Hepatocyte (in vitro differentiated cells): ENCODE results near the gene STK38L. TPM values are rescaled to one million over a fixed set of nuclear protein-coding genes. Genes with fewer than 3 reads are reported as not detected.

Source experiments
- DNase-seq: peaks from one replicate; pipeline ENCODE4 v3.0.0-alpha.2; 2016; ENCODE audit warnings: low spot score
- H2AFZ ChIP-seq: fragments of 200-600 bp; sonication (generic); 2 replicates; pipeline ENCODE4 v1.6.0; 2016; ENCODE audit warnings: antibody characterized with exemption, mild to moderate bottlenecking
- H3K27ac ChIP-seq: fragments of 200-600 bp; sonication (generic); 2 replicates; pipeline ENCODE4 v1.5.1; 2016; ENCODE audit warnings: mild to moderate bottlenecking
- H3K27me3 ChIP-seq: fragments of 200-600 bp; sonication (generic); 2 replicates; pipeline ENCODE4 v1.6.1; 2016
- H3K36me3 ChIP-seq: fragments of 200-600 bp; sonication (generic); replicated peaks from 2 replicates; pipeline ENCODE4 v1.5.1; 2016; ENCODE audit warnings: low read depth; ENCODE audit not compliant: insufficient read depth
- H3K4me1 ChIP-seq: fragments of 200-600 bp; sonication (generic); 2 replicates; pipeline ENCODE4 v1.5.1; 2016; ENCODE audit warnings: mild to moderate bottlenecking, moderate library complexity; ENCODE audit not compliant: insufficient read depth
- H3K4me2 ChIP-seq: fragments of 200-600 bp; sonication (generic); 2 replicates; pipeline ENCODE4 v1.6.0; 2016
- H3K4me3 ChIP-seq: fragments of 200-600 bp; sonication (generic); 2 replicates; pipeline ENCODE4 v1.5.1; 2016; ENCODE audit warnings: mild to moderate bottlenecking
- H3K79me2 ChIP-seq: fragments of 200-600 bp; sonication (generic); 2 replicates; pipeline ENCODE4 v1.6.0; 2017; ENCODE audit warnings: mild to moderate bottlenecking
- H3K9me2 ChIP-seq: fragments of 200-600 bp; sonication (generic); replicated peaks from 2 replicates; pipeline ENCODE4 v1.6.0; 2017; ENCODE audit warnings: mild to moderate bottlenecking; ENCODE audit not compliant: insufficient read depth
- H3K9me3 ChIP-seq: fragments of 200-600 bp; sonication (generic); 2 replicates; pipeline ENCODE4 v1.5.1; 2016; ENCODE audit warnings: low read depth, mild to moderate bottlenecking
- H4K20me1 ChIP-seq: fragments of 200-600 bp; sonication (generic); 2 replicates; pipeline ENCODE4 v1.6.0; 2016; ENCODE audit warnings: mild to moderate bottlenecking; ENCODE audit not compliant: insufficient read depth, poor library complexity, severe bottlenecking
- EZH2 ChIP-seq: fragments of 200-600 bp; sonication (generic); IDR thresholded peaks from 2 replicates; pipeline ENCODE4 v1.6.1; 2016; ENCODE audit warnings: antibody characterized with exemption, mild to moderate bottlenecking, borderline replicate concordance
- EZH2phosphoT487 ChIP-seq: fragments of 200-600 bp; sonication (generic); IDR thresholded peaks from one replicate; pipeline ENCODE4 v1.6.1; 2018; ENCODE audit warnings: antibody characterized with exemption, mild to moderate bottlenecking, low read depth, moderate library complexity; ENCODE audit not compliant: unreplicated experiment, severe bottlenecking
- WGBS: methylation state at CpG from one replicate; pipeline ENCODE4 v1.1.6; 2016; ENCODE audit warnings: low lambda C conversion rate; ENCODE audit errors: missing lambda C conversion rate; 5-methylcytosine and 5-hydroxymethylcytosine counted together
- polyA plus RNA-seq: library from polyadenylated mRNA; unstranded; fragments of >200 nt; fragmentation: Nextera tagmentation; extraction: Ambion mirVana; gene quantifications from 2 replicates; pipeline ENCODE4 v1.2.1, GENCODE V29; 2016
- total RNA-seq: library from RNA; depleted of rRNA; stranded (reverse); fragments of >200 nt; gene quantifications from 2 replicates; pipeline ENCODE4 v1.2.3, GENCODE V29; 2014
- TF ChIP-seq, protein P1 (sequence below): fragments of 200-600 bp; sonication (generic); IDR thresholded peaks from 2 replicates; pipeline ENCODE4 v1.5.1; 2016; ENCODE audit warnings: antibody characterized with exemption, mild to moderate bottlenecking; ENCODE audit not compliant: poor library complexity

Gene STK38L
- total and polyA plus RNA-seq, 2 experiments from 2014 or later, result 18.8 to 36.7 TPM

- Histone ChIP-seq H4K20me1 (no peaks in the 10 kb centered on the region), H3K4me1 (peaks cover 17% of the 10 kb centered on the region), H3K9me3 (no peaks in the 10 kb centered on the region), H3K79me2 (peaks cover 35% of the 10 kb centered on the region), H3K27me3 (no peaks in the 10 kb centered on the region), H3K4me3 (no peak overlapping the region), H3K27ac (peak overlapping the region; percentile 19), H2AFZ (no peak overlapping the region), H3K4me2 (no peak overlapping the region), H3K9me2 (no peaks in the 10 kb centered on the region), H3K36me3 (no peaks in the 10 kb centered on the region)
- TF ChIP-seq, protein P1, sequence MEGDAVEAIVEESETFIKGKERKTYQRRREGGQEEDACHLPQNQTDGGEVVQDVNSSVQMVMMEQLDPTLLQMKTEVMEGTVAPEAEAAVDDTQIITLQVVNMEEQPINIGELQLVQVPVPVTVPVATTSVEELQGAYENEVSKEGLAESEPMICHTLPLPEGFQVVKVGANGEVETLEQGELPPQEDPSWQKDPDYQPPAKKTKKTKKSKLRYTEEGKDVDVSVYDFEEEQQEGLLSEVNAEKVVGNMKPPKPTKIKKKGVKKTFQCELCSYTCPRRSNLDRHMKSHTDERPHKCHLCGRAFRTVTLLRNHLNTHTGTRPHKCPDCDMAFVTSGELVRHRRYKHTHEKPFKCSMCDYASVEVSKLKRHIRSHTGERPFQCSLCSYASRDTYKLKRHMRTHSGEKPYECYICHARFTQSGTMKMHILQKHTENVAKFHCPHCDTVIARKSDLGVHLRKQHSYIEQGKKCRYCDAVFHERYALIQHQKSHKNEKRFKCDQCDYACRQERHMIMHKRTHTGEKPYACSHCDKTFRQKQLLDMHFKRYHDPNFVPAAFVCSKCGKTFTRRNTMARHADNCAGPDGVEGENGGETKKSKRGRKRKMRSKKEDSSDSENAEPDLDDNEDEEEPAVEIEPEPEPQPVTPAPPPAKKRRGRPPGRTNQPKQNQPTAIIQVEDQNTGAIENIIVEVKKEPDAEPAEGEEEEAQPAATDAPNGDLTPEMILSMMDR, result no peak
- TF ChIP-seq EZH2 (no peak), EZH2phosphoT487 (no peak)
- no peak for DNase-seq
- WGBS, result 84% methylated on average over 2 of the region's 2 CpGs
Measured at GRCh38 chr12:27284751-27285150, 40.7 kb downstream of the STK38L start.

DNA sequence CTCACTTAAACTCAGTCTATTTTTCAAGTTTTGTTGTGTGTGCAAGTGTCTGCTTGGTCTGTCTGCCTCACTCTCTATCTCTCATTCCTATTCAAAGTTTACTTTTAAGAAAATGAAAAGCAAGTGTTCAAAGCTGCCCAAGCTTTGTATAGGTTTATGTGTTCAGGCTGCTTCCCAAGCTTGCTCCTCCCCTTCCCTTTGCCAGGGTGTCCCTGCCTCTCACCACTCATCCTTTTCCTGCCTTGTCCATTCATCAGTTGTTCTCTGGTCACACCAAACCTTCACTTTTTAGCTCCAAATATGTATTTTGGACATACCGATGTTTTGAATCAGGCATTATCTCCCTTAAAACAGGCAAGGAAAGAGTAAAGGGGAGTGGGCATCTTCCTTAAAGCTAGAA, 41.3 kb downstream of the STK38L start:
- Histone ChIP-seq H2AFZ (no peak overlapping the region), H3K9me3 (no peaks in the 10 kb centered on the region), H3K27me3 (no peaks in the 10 kb centered on the region), H3K79me2 (peaks cover 39% of the 10 kb centered on the region), H3K27ac (peak overlapping the region; percentile 19), H4K20me1 (peaks cover 4% of the 10 kb centered on the region), H3K4me1 (peaks cover 15% of the 10 kb centered on the region), H3K4me3 (no peak overlapping the region), H3K36me3 (no peaks in the 10 kb centered on the region), H3K9me2 (no peaks in the 10 kb centered on the region), H3K4me2 (no peak overlapping the region)
- DNase-seq, result no peak
- 73% methylated on average over 1 of the region's 1 CpG for WGBS
- TF ChIP-seq EZH2phosphoT487, result no peak
- no peak for TF ChIP-seq EZH2
- TF ChIP-seq, protein P1, result no peak

- Histone ChIP-seq H3K27ac (no peak overlapping the region), H3K9me3 (no peaks in the 10 kb centered on the region), H3K79me2 (peaks cover 33% of the 10 kb centered on the region), H3K36me3 (no peaks in the 10 kb centered on the region), H4K20me1 (peaks cover 5% of the 10 kb centered on the region), H3K4me1 (peaks cover 15% of the 10 kb centered on the region), H2AFZ (no peak overlapping the region), H3K4me2 (no peak overlapping the region), H3K27me3 (no peaks in the 10 kb centered on the region), H3K4me3 (no peak overlapping the region), H3K9me2 (no peaks in the 10 kb centered on the region)
- DNase-seq, result no peak
- 87% methylated on average over 3 of the region's 3 CpGs for WGBS
- TF ChIP-seq EZH2 (no peak), EZH2phosphoT487 (no peak)
- TF ChIP-seq, protein P1, result no peak
Measured at GRCh38 chr12:27289414-27289813, 45.3 kb downstream of the STK38L start.
